OCI-LY7 (cell line): ENCODE measurements around the gene DENND5B. TPM values are rescaled to one million over a fixed set of nuclear protein-coding genes. Genes with fewer than 3 reads are reported as not detected.
A peak's percentile ranks its signal among the peaks of the same experiment; 100 is the strongest.
"Not testable (repeated sequence)": the region's sequence is repeated elsewhere in the genome, so short reads cannot be mapped to it uniquely, and the experiment has no call there.

ENCODE experiments used
- BruUV-seq: library from RNA; stranded (reverse); fragments of 400-500 nt; replicated peaks from 2 replicates; lab custom pipeline; 2021; lab: Mats Ljungman, UMichigan
- CTCF ChIA-PET: fragments of 300-600 bp; sonication (Branson Sonifier 250); formaldehyde crosslinking; loops from one replicate; lab custom pipeline; 2022; ENCODE audit warnings: antibody characterized with exemption; ENCODE audit not compliant: unreplicated experiment; lab: Charles Lee
- POLR2A ChIA-PET: fragments of 300-600 bp; sonication (Branson Sonifier 250); formaldehyde crosslinking; loops from one replicate; lab custom pipeline; 2022; ENCODE audit warnings: antibody characterized with exemption; lab: Charles Lee
- DNase-seq: peaks from one replicate; pipeline ENCODE4 v3.0.0-alpha.2; 2015; ENCODE audit warnings: low spot score
- H2AFZ ChIP-seq: fragments of 200-600 bp; sonication (generic), shearing (Covaris generic); 2 replicates; pipeline ENCODE4 v1.6.1; 2014; ENCODE audit warnings: mild to moderate bottlenecking, antibody characterized with exemption, low read length, moderate library complexity
- H3K27ac ChIP-seq: fragments of 200-600 bp; sonication (generic); 2 replicates; pipeline ENCODE4 v1.5.1; 2014; ENCODE audit warnings: mixed run types, low read depth, mild to moderate bottlenecking, moderate library complexity, low read length, inconsistent platforms; ENCODE audit not compliant: poor library complexity, severe bottlenecking
- H3K36me3 ChIP-seq: fragments of 200-600 bp; sonication (generic); 2 replicates; pipeline ENCODE4 v1.6.1; 2014; ENCODE audit warnings: mild to moderate bottlenecking, antibody characterized with exemption, low read length, moderate library complexity, mixed read lengths; ENCODE audit not compliant: insufficient read depth
- H3K4me1 ChIP-seq: fragments of 200-600 bp; sonication (generic); 2 replicates; pipeline ENCODE4 v1.5.1; 2014; ENCODE audit warnings: mild to moderate bottlenecking, low read length; ENCODE audit not compliant: insufficient read depth, poor library complexity, severe bottlenecking
- H3K4me2 ChIP-seq: fragments of 200-600 bp; sonication (generic); 2 replicates; pipeline ENCODE4 v1.6.1; 2014; ENCODE audit warnings: mild to moderate bottlenecking, low read length
- H3K4me3 ChIP-seq: fragments of 200-600 bp; sonication (generic); 2 replicates; pipeline ENCODE4 v1.5.1; 2014; ENCODE audit warnings: mild to moderate bottlenecking, low read depth, low read length; ENCODE audit not compliant: poor library complexity, severe bottlenecking
- H3K79me2 ChIP-seq: fragments of 200-600 bp; sonication (generic); 2 replicates; pipeline ENCODE4 v1.6.1; 2016; ENCODE audit warnings: low read depth, mild to moderate bottlenecking, low read length, moderate library complexity, mixed read lengths; ENCODE audit not compliant: insufficient read depth
- H3K9me2 ChIP-seq: fragments of 200-600 bp; sonication (generic); 2 replicates; pipeline ENCODE4 v1.6.1; 2016; ENCODE audit warnings: mild to moderate bottlenecking, low read length, mixed read lengths; ENCODE audit not compliant: insufficient read depth
- H3K9me3 ChIP-seq: fragments of 200-600 bp; sonication (generic); 2 replicates; pipeline ENCODE4 v1.6.1; 2014; ENCODE audit warnings: mild to moderate bottlenecking, mixed run types, low read length, mixed read lengths
- H4K20me1 ChIP-seq: fragments of 200-600 bp; sonication (generic); 2 replicates; pipeline ENCODE4 v1.6.1; 2014; ENCODE audit warnings: mild to moderate bottlenecking, antibody characterized with exemption, low read length, moderate library complexity, mixed read lengths; ENCODE audit not compliant: insufficient read depth
- CTCF ChIP-seq: fragments of 200-600 bp; sonication (generic); conservative IDR thresholded peaks from 2 replicates; pipeline ENCODE4 v1.5.1; 2014; ENCODE audit warnings: mild to moderate bottlenecking, antibody characterized with exemption, low read length, moderate library complexity, mixed read lengths
- EZH2phosphoT487 ChIP-seq: fragments of 200-600 bp; sonication (generic); IDR thresholded peaks from 2 replicates; pipeline ENCODE4 v1.6.1; 2018; ENCODE audit warnings: low read depth, borderline replicate concordance, mild to moderate bottlenecking, mixed run types, antibody characterized with exemption, low read length, moderate library complexity, mixed read lengths
- intact Hi-C: fragments of 100-400 bp; cut with micrococcal nuclease; formaldehyde crosslinking; loops from one replicate; pipeline ENCODE4 v1.10.0; 2022; ENCODE audit not compliant: unreplicated experiment
- total RNA-seq, 2 experiments: library from RNA; depleted of rRNA in 1 of 2; stranded (reverse); fragments of >200 nt in 1 of 2; shearing (Covaris generic) in 1 of 2; gene quantifications; 2 replicates each; pipeline ENCODE4 v1.2.3, GENCODE V29; 2014 to 2022

Gene DENND5B
- total RNA-seq, 2 experiments from 2014 or later = 23.1 to 38.9 TPM

GRCh38 chr12:31386364-31386777 is 204.6 kb downstream of the DENND5B start:
- no peak overlapping the region for H2AFZ ChIP-seq
- H3K9me2 ChIP-seq = no peaks in the 10 kb centered on the region
- H3K9me3 ChIP-seq = no peaks in the 10 kb centered on the region
- H3K4me3 ChIP-seq = no peak overlapping the region
- POLR2A ChIA-PET = interaction anchor here (0.7 kb wide), 1 partner anchor 1352 kb away, joined by 4 read pairs; no protein-coding TSS in a partner anchor
- peaks cover 51% of the 10 kb centered on the region for H3K36me3 ChIP-seq
- H3K4me2 ChIP-seq = no peak overlapping the region
- BruUV-seq = TSS peak; percentile 33
- no peak for TF ChIP-seq EZH2phosphoT487
- TF ChIP-seq CTCF = no peak
- DNase-seq = no peak
- no peak overlapping the region for H3K27ac ChIP-seq
- no peaks in the 10 kb centered on the region for H4K20me1 ChIP-seq
- no peaks in the 10 kb centered on the region for H3K79me2 ChIP-seq
- intact Hi-C loops = no loop called here
- H3K4me1 ChIP-seq = no peaks in the 10 kb centered on the region
- CTCF ChIA-PET = no interaction called here

- POLR2A ChIA-PET = interaction anchor here (1.1 kb wide), 2 partner anchors 14 to 80 kb away, joined by 4 to 6 read pairs; no protein-coding TSS in a partner anchor
- H3K4me2 ChIP-seq, H3K27ac ChIP-seq, H4K20me1 ChIP-seq, H3K9me2 ChIP-seq, H3K9me3 ChIP-seq, H3K4me3 ChIP-seq, H3K36me3 ChIP-seq, intact Hi-C loops, H3K4me1 ChIP-seq, DNase-seq, BruUV-seq, H2AFZ ChIP-seq, CTCF ChIA-PET, H3K79me2 ChIP-seq: not testable (repeated sequence)
Measured at GRCh38 chr12:31377210-31377609, 213.7 kb downstream of the DENND5B start.

- H3K36me3 ChIP-seq, intact Hi-C loops, H3K9me2 ChIP-seq, H4K20me1 ChIP-seq, H3K9me3 ChIP-seq, BruUV-seq, H3K4me2 ChIP-seq, DNase-seq, CTCF ChIA-PET, H3K27ac ChIP-seq, H3K79me2 ChIP-seq, H2AFZ ChIP-seq, H3K4me3 ChIP-seq: not testable (repeated sequence)
- H3K4me1 ChIP-seq = peaks cover 11% of the 10 kb centered on the region
- POLR2A ChIA-PET = interaction anchor here (0.6 to 0.8 kb wide), 5 partner anchors 15 to 1513 kb away, joined by 3 to 6 read pairs (median 3); no protein-coding TSS in a partner anchor
Measured at GRCh38 chr12:31375422-31375821, 215.5 kb downstream of the DENND5B start.

- Histone ChIP-seq H2AFZ (peak overlapping the region; percentile 29; the same call in 1 of the 2 replicates), H3K4me3 (no peak overlapping the region), H3K36me3 (no peaks in the 10 kb centered on the region), H3K9me3 (no peaks in the 10 kb centered on the region), H3K79me2 (no peaks in the 10 kb centered on the region), H4K20me1 (no peaks in the 10 kb centered on the region), H3K27ac (no peak overlapping the region), H3K4me2 (no peak overlapping the region; the same call in 1 of the 2 replicates), H3K9me2 (no peaks in the 10 kb centered on the region), H3K4me1 (peaks cover 14% of the 10 kb centered on the region)
- no TSS peak for BruUV-seq
- no peak for DNase-seq
- ChIA-PET CTCF (no interaction called here), POLR2A (interaction anchor here (0.7 to 1.2 kb wide), 2 partner anchors 23 to 1028 kb away, joined by 3 to 4 read pairs; partner anchors contain the start of gene FGD4)
- intact Hi-C loops = no loop called here
- TF ChIP-seq CTCF (no peak), EZH2phosphoT487 (no peak)
Measured at GRCh38 chr12:31371256-31371620, 219.7 kb downstream of the DENND5B start.
